Skin epidermis (tissue), 12 donors: ENCODE results near the gene ZCCHC8.
"Not testable (repeated sequence)": the region's sequence is repeated elsewhere in the genome, so short reads cannot be mapped to it uniquely, and the experiment has no call there.

Experiments used
- H3K27ac ChIP-seq, 21 experiments: fragments of 200-600 bp; sonication (generic) in 11 of 21; one replicate each; pipeline ENCODE4 v1.5.0; 2020; ENCODE audit warnings: mild to moderate bottlenecking in 3 of 21, inconsistent platforms in 2 of 21, moderate library complexity in 2 of 21
- H3K4me3 ChIP-seq, 7 experiments: fragments of 200-600 bp; sonication (generic) in 2 of 7; one replicate each; pipeline ENCODE4 v1.5.0; 2020; ENCODE audit warnings: inconsistent platforms in 2 of 7, mild to moderate bottlenecking in 2 of 7, moderate library complexity in 1 of 7

ZCCHC8 gene

DNA sequence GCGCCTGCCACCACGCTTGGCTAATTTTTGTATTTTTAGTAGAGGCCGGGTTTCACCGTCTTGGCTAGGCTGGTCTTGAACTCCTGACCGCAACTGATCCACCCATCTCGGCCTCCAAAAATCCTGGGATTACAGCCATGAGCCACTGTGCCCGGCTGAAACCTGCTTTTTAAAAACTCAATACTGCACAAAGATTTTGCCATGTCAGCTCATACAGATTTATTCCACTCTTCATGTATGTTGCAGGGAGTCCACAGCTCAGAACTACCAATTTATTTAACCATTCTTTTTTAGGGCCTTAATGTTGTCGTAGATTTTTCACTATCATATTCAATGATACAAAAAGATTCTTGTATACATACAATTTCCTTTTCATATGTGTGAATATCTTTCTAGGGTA, 20.0 kb downstream of the ZCCHC8 start:
- H3K27ac ChIP-seq, result no peak overlapping the region
- no peak overlapping the region for H3K4me3 ChIP-seq

DNA sequence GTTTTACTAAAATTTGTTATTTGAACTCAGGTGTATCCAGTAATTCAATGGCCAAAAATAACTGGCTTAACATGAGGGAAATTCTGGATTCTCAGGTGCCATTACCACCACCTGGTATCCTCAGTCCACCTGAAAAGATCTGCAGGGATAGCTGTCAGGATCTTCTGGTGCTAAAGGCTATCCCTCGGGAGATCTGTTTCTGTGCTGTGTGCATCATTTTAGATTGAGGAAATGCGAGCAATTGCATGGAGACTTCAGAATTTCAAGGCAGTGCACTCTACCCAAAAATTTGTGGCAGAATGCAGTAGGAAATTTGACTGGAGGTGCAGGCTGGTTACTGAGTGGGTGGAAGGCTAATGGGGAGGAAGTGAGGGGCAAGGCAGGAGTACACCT, 26.4 kb downstream of the ZCCHC8 start:
- Histone ChIP-seq H3K27ac (peak overlapping the region in 6 of 21 experiments; percentile 13 to 54 (median 34)), H3K4me3 (no peak overlapping the region)

DNA sequence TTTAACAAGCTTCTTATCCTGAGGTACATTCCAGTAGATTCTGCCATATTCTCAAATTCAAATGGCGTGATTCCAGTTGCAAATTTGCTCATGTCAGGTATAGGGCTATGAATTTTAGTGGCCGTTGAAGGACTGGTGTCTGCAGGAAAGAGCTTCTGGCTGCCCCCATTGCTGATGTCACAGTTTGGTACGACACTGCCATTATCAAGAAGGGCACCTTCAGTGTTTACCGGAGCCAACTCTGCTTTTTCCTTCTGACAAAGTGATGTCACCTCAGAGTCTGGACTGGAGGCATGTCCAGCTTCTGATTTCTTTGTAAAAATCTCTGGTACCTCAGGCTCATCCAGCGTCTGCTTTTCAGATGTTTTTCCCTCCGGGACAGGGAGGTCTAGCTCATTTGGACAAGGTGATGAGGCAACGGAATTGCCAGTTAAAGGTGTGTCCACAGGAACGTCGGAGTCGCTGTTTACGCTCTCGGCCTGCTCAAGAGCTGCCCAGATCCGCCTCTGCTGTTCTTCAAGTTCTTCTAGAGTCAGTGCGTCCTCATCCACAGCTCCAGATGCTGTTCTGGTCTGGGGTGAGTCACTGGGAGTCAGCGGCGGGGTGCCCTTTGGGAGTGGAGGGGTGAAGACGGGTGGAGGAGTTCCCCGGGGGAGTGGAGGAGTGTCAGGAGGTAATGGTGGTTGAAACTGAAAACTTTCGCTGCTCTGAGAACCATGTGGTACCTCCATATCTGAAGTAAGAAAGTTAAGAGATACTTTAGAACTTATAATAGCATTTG, 27.0 kb downstream of the ZCCHC8 start:
- peak overlapping the region in 16 of 21 experiments; percentile 13 to 68 (median 44) for H3K27ac ChIP-seq
- no peak overlapping the region for H3K4me3 ChIP-seq

DNA sequence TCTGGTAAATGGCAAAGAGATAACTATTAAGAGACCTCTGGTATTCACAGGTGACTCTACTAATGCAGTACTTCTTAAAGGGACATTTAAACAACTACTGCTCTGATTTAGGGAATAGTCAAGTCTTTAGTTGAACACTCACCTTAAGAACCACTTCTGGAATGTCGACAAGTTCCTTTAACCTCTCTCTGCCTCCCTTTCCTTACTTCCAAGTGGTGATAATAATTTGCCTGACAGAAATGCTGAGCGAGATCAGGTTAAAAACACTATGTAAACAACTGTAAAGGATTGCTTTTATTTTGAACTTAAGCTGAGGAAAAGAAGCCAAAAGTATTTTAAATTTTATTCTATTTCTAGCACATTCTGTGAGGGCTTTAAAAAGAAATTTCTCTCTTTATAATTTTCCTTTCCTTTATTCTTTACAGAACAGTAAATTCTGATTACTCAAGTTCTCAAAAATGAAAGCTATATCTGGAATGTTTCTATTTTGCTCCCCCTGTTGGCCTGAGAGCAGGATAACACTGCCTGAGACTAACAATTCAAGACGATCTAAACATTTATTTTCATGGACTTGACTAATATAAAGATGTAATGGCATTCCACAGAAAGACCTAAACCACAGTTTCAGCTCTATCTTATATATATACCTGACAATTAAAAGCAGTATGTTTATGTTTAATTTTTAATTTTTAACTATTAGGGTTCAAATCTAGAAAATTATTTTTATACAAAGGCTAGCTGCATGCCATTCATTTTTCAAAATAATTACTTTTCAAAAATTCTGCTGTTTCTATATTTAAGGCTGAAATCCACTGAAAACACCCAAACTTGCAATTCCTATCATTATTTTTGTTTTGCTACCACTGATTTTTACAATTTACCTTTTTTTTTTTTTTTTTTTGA, 29.2 kb downstream of the ZCCHC8 start:
- H3K27ac ChIP-seq, result peak overlapping the region in 18 of 21 experiments; percentile 9 to 83 (median 68)

DNA sequence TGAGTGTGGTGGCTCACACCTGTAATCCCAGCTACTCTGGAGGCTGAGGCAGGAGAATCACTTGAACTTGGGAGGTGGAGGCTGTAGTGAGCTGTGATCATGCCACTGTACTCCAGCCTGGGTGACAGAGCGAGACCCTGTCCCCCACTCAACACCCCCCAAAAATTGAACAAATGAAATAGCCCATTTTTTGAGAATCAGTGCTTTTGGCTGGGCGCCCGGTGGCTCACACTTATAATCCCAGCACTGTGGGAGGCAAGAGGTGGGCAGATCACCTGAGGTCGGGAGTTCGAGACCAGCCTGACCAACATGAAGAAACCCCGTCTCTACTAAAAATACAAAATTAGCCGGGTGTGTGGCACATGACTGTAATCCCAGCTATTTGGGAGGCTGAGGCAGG, 30.2 kb downstream of the ZCCHC8 start:
- H3K27ac ChIP-seq, result peak overlapping the region in 12 of 21 experiments; percentile 9 to 83 (median 66)
- not testable (repeated sequence) for H3K4me3 ChIP-seq

More for the DNA sequence above, 29.2 kb downstream of the ZCCHC8 start:
- no peak overlapping the region for H3K4me3 ChIP-seq

DNA sequence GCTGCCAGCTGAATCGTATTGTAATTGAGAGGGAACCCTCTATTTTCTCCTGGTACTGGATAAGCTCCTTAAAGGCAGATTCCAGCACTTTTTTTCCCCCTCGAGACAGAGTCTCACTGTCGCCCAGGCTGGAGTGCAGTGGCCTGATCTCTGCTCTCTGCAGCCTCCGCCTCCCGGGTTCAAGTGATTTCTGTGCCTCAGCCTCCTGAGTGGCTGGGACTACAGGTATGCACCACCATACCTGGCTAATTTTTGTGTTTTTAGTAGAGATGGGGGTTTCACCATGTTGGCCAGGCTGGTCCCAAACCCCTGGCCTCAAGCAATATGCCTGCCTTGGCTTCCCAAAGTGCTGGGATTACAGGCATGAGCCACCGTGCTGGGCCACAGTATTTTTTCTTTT, 30.9 kb downstream of the ZCCHC8 start:
- H3K4me3 ChIP-seq, result not testable (repeated sequence)
- peak overlapping the region in 11 of 21 experiments; percentile 6 to 87 (median 51) for H3K27ac ChIP-seq

DNA sequence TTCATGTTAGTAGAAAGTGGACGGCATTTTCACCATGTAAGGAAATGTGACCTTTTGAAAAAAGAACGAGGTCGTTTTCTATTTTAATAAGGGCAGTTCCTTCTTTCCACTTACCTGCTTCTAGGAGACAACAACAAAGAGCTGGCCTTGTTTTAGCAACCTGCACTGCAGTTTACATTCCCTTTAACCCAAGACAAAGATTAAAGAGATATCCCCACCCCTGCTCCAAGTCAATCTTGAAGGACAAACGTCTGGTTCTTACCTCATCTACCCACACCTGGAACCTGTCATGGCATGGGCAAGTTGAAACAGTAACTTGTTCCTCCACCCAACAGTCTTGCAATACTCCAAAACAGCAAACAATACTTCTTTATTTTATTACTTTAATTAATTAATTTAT, 32.7 kb downstream of the ZCCHC8 start:
- Histone ChIP-seq H3K27ac (peak overlapping the region in 19 of 21 experiments; percentile 0 to 87 (median 69)), H3K4me3 (no peak overlapping the region)

DNA sequence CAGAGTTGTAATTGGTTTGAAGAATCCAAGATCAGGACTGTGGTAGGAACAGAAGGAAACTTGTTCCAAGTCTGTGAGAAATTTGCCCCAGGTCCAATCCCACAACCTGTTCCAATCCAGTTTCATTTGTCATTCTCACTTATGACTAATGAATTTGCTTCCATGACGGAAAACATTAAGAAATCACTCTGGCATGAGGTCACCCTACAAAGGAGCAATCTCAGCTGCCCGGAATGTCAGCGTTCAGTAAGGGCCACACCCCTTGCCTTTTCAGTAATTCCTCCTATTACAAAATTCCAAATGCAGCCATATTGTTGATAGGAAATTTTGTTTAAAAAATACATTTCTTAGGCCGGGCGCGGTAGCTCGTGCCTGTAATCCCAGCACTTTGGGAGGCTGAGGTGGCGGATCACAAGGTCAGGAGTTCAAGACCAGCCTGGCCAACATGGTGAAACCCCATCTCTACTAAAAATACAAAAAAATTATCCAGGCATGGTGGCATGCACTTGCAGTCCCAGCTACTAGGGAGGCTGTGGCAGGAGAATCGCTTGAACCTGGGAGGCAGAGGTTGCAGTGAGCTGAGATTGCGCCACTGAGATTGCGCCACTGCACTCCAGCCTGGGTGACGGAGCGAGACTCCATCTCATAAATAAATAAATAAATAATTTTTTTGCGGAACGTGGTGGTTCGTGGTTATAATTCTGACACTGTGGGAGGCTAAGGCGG, 36.3 kb downstream of the ZCCHC8 start:
- not testable (repeated sequence) for H3K4me3 ChIP-seq
- H3K27ac ChIP-seq, result peak overlapping the region in 20 of 21 experiments; percentile 33 to 87 (median 79)

DNA sequence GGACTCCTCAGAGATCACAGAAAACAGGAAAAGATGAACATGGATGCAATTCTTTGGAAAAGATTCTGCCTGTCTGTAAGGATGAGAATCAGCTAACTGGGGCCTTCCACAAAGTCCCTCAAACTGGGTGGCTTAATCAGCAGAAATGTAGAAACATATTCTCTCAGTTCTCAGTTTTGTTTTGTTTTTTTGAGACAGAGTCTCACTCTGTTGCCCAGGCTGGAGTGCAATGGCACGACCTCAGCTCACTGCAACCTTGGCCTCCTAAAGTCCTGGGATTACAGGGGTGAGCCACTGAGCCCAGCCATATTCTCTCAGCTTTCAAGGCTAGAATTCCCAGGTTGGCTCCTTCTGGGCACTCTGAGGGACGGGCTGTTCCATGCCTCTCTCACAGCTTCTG, 40.1 kb downstream of the ZCCHC8 start:
- no peak overlapping the region for H3K27ac ChIP-seq
- H3K4me3 ChIP-seq, result no peak overlapping the region

DNA sequence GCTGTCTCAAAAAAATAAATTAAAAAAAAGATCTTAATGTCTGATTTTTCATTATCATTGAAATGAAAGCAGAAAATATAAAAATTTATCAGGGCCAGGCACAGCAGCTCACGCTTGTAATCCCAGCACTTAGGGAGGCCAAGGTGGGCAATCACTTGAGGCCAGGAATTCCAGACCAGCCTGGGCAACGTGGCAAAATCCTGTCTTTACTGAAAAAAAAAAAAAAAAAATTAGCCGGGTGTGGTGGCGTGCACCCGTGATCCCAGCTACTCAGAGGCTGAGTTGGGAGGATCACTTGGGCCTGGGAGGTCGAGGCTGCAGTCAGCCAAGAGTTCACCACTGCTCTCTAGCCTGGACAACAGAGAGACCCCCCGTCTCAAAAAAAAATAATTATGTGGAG, 40.7 kb downstream of the ZCCHC8 start:
- Histone ChIP-seq H3K27ac (no peak overlapping the region), H3K4me3 (no peak overlapping the region)

DNA sequence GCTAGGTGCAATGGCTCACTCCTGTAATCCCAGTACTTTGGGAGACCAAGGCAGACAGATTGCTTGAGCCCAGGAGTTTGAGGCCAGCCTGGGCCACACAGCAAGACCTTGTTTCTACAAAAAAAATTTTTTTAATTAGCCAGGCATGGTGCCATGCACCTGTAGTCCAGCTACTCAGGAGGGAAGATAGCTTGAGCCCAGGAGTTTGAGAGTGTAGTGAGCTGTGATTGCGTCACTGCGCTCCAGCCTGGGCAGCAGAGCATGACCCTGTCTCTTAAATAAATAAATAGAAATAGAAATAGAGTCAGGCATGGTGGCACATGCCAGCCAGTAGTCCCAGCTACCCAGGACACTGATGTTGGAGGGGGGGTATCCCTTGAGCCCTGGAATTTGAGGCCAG, 41.5 kb downstream of the ZCCHC8 start:
- Histone ChIP-seq H3K27ac (no peak overlapping the region), H3K4me3 (no peak overlapping the region)

DNA sequence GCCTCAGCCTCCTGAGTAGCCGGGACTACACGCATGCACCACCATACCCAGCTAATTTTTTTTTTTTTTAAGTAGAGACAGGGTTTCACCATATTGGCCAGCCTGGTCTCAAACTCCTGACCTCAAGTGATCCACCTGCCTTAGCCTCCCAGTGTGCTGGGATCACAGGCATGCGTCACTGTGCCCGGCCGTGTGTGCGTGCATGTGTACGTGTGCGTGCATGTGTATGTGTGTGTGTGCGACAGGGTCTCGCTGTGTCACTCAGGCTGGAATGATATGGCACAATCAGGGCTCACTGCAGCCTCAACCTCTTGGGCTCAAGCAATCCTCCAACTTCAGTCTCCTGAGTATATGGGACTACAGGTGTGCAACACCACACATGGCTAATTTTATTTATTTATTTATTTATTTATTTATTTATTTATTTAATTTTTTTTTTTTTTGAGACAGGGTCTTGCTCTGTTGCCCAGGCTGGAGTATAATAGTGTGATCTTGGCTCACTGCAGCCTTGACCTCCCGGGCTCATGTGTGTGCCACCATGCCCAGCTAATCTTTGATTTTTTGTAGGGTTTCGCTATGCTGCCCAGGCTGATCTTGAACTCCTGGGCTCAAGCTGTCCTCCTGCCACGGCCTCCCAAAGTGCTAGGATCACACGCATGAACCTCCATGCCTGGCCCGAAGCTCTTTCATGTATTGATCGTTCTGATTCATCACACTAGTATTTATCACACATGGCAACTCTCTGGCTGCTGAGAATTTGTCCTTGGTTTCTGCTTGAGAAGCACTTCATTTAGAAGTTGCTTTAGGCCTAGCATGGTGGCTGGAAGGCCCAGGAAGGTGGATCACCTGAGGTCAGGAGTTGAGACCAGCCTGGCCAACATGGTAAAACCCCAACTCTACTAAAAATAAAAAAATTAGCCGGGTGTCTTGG, 42.4 kb downstream of the ZCCHC8 start:
- Histone ChIP-seq H3K4me3 (no peak overlapping the region), H3K27ac (peak overlapping the region in 1 of 21 experiments; percentile 16)

DNA sequence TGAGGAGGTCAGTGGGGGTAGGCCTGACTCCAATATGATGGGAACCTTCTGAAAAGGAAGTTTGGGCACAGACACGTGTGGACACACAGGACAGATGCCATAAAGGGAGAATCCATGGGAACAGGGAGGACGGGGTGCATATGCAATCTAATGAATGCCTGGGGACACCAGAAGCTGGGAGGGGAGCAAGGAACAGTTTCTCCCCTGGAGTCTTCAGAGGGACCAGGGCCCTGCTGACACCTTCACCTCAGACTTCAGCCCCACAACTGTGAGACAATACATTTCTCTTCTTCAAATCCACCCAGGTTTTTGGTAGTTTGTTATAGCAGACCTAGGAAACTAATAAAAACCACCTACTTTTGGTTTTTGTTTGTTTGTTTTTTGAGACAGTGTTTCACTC, 43.1 kb downstream of the ZCCHC8 start:
- Histone ChIP-seq H3K4me3 (no peak overlapping the region), H3K27ac (peak overlapping the region in 1 of 21 experiments; percentile 16)

DNA sequence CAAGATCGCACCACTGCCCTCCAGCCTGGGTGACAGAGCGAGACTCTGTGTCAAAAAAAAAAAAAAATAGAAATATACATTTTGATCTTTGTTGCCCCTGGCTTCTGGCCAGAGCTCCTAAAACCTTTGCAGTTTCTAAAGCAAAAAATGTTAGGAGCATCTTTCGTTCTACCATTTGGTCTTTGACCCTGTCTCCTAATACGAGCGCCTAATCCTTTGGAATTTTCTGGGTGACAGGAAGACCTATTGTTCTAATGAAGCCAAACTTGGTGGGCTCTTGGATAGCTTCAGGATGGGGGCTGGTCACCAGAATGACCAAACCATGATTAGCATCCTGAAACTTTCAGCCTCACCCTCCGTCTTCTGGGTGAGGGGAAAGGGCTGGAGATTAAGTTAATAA, 46.0 kb downstream of the ZCCHC8 start:
- Histone ChIP-seq H3K4me3 (no peak overlapping the region), H3K27ac (no peak overlapping the region)

DNA sequence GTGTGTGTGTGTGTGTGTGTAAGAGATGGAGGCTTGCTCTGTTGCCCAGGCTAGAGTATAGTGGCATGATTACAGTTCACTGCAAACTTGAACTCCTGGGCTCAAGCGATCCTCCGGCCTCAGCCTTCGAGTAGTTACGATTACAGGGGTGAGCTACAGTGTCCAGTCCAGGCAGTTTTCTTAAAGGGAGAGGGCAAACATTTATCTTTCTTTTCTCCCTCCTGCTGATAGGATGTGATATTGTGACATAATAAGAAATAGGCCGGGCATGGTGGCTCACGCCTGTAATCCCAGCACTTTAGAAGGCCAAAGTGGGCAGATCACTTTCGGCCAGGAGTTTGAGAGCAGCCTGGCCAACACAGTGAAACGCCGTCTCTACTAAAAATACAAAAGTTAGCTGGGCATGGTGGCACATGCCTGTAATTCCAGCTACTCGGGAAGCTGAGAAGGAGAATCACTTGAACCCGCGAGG, 46.4 kb downstream of the ZCCHC8 start:
- H3K27ac ChIP-seq, result peak overlapping the region in 2 of 21 experiments; percentile 67 to 83
- H3K4me3 ChIP-seq, result no peak overlapping the region

DNA sequence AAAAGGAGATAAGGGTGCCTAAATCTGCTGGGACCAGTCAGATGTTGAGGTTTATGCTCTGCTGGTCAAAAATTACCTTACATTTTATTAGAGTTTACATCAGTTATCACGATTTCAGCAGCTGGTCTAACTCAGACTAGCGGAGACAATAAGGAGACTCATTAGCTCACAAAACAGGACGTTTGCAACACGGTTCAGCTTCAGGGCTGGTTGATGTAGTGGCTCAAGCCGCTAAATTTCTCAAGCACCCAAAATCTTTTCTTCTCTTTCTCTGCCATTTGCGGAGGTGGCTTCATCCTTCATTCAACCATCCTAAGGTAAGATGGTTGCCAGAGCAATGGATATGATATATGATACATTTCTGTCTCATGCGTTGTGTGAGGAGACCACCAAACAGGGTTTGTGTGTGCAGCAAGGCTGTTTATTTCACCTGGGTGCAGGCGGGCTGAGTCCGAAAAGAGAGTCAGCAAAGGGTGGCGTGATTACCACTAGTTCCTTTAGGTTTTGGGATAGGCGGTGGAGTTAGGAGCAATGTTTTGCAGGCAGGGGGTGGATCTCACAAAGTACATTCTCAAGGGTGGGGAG, 47.9 kb downstream of the ZCCHC8 start:
- H3K27ac ChIP-seq, result peak overlapping the region in 12 of 21 experiments; percentile 25 to 89 (median 55)
- H3K4me3 ChIP-seq, result no peak overlapping the region

DNA sequence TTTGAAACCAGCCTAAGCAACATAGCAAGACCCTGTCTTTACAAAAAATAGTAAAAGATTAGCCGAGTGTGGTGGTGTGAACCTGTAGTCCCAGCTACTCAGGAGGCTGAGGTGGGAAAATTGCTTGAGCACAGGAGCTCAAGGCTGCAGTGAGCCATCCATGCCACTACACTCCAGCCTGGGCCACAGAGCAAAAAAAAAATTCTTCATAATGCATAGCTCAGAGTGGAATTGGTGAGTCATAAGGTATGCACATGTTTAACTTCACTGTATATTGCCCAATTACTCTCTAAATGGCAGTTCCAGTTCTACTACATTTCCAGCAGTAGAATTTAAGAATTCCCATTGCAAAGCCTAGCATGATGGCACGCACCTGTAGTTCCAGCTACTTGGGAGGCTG, 51.4 kb downstream of the ZCCHC8 start:
- Histone ChIP-seq H3K4me3 (no peak overlapping the region), H3K27ac (peak overlapping the region in 1 of 21 experiments; percentile 21)

DNA sequence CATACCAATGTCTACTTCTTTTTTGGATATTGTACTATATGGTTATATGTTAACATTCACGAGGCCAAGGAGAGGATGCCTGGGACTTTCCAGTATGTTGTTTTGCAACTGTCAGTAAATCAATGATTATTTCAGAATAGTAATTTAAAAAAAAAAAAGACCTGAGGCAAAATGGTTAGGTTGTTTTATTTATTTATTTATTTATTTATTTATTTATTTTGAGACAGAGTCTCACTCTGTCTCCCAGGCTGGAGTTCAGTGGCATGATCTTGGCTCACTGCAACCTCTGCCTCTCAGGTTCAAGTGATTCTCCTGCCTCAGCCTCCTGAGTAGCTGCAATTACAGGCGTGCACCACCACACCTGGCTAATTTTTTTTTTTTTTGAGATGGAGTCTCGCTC, 52.9 kb downstream of the ZCCHC8 start:
- H3K27ac ChIP-seq, H3K4me3 ChIP-seq: not testable (repeated sequence)
